HG03196 (cell line): ENCODE data around the gene RPP21.
A peak's percentile ranks its signal among the peaks of the same experiment; 100 is the strongest.

Experiments
- ATAC-seq: cut with Tn5 transposase; IDR thresholded peaks from one replicate; pipeline ENCODE4 v1.9.1; 2021; ENCODE audit not compliant: unreplicated experiment

The RPP21 gene

DNA sequence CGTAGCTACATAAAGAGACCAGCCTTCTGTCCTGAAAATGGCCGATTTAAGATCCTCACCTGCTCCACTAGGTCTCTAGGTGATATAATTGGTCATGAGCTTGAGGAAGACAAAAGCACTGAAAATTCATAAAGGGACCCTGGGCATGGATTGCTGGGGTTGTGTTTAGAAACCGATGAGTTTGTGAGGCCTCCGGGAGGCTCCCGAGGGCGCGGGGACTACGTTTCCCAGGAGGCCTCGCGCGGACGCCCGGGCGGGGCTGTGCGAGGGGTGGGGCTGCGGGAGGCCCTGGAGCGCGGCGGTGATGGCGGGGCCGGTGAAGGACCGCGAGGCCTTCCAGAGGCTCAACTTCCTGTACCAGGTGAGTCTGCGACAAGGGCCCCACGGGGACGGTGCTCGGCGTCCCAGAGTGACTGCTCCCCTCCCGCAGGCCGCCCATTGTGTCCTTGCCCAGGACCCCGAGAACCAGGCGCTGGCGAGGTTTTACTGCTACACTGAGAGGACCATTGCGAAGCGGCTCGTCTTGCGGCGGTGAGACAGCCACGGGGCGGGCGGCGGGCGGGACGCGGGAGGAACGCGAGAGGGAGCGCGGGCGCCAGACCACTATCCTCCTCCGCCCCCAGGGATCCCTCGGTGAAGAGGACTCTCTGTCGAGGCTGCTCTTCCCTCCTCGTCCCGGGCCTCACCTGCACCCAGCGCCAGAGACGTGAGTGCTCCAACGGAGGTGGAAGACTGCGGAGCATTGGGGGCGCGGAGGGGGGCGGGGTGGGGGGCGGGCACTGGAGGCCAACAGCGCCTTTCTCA is at the start of gene RPP21:
Gene RPP21 (plus strand): TSS at position 289 of the 804 bp plus-strand sequence. CDS start 16 bp downstream, at position 305.
- ATAC-seq, result peak; percentile 80

- no peak for ATAC-seq
Observed at GRCh38 chr6:30295837-30296236, 49.1 kb upstream of the RPP21 start.

- ATAC-seq, result no peak
Observed at GRCh38 chr6:30304002-30304401, 41.0 kb upstream of the RPP21 start.

DNA sequence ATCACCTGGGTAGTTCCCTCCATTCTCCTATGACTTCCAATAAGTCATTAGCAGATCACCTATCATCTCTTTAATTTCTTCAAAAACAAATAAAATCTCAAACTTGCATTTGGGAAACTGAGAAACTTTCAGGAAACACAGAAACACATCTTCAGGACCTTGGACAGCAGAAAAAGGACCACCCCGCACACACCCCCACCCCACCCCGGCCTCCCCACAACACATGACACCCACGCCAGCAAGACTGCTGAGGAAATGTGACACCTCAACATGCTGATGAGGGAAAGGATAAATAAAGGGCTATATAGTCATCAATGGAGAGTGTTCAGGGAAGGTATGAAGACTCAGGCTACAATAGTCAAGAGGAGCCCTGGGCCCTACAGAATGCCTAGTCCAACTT is 33.9 kb upstream of the RPP21 start:
- no peak for ATAC-seq

DNA sequence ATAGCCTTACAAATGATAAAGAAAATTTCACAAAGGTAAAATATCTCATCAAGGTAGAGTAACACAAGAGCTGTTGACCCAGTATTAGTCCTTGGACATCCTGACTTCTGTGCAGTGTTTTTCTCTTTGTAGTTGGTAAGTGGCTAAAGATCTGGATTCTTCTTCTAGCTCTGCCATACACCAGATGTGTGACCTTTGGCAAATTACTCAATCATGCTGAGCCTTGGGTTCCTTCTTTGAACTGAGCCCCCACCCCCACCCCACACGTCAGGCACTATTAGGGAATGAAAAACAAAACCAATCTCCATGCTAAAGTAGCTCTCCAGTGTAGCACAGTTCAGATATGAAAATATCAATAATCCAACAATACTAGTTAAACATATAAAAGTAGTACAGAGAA is 33.3 kb upstream of the RPP21 start:
- ATAC-seq, result no peak

GRCh38 chr6:30312266-30312665 is 32.7 kb upstream of the RPP21 start:
- ATAC-seq, result no peak

GRCh38 chr6:30312676-30313321 is 32.2 kb upstream of the RPP21 start:
- no peak for ATAC-seq

DNA sequence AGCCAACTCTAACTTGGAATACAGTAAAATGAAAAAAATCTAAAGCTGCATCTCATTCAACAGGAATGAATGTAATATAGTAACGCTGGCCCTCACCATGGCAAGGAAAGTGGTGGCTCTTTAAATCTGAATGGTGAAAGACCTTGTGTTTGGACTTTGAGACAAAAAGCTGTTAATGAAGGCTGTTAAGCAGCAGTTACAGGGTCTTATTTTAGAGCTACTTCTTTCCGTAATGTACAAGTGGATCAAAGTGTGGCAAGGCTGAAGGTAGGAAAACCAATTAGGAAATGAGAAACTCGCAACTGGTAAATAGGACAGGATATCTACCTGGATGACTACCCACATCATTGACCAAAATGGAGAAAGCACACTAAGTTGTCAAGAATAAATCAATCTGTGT is 29.8 kb upstream of the RPP21 start:
- ATAC-seq, result no peak

DNA sequence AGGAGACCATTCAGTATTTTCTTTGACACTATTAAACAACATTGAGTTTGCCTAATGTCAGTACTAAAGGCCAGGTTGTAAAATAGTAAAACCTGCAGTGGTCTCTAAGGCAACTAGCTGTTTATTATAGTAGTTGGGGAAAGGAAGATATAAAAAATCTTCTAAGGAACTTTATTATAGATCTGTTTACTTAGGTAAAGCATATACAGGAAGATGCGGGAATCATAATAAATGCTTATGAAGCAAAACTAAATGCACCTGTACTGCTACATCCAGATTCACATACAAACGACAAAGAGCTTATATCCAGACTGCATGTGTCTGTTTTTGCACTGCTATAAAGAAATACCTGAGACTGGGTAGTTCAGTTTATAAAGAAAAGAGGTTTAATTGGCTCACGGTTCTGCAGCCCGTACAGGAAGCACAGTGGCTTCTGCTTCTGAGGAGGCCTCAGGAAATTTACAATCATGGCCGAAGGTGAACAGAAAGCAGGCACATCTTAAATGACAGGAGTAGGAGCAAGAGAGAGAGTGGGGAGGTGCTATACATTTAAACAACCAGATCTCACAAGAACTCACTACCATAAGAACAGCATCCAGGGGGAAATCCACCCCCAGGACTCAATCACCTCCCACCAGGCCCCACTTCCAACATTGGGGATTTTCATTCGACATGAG is 26.9 kb upstream of the RPP21 start:
- ATAC-seq, result no peak

- no peak for ATAC-seq
Observed at GRCh38 chr6:30319146-30319835, 25.7 kb upstream of the RPP21 start.

GRCh38 chr6:30321692-30322388 is 23.1 kb upstream of the RPP21 start:
- no peak for ATAC-seq

GRCh38 chr6:30322527-30323501 is 22.1 kb upstream of the RPP21 start:
- ATAC-seq, result no peak

DNA sequence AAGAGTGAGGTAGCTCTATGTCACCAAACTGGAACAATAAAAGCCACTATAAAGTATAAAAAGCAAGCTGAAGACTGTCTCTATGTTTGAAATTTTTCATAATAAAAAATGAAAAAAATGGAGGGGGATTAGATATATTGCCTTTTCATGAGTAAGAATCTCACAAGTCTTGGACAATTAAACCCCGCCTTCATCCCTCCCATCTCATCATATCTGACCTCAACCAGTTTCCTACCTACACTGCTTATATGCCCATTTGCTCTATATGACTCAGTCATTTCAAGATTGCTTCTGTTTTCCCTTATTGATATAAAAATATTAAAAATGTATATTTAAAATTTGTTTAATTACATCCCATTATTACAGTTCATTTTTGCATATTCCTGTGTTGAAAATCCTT is 21.1 kb upstream of the RPP21 start:
- no peak for ATAC-seq

DNA sequence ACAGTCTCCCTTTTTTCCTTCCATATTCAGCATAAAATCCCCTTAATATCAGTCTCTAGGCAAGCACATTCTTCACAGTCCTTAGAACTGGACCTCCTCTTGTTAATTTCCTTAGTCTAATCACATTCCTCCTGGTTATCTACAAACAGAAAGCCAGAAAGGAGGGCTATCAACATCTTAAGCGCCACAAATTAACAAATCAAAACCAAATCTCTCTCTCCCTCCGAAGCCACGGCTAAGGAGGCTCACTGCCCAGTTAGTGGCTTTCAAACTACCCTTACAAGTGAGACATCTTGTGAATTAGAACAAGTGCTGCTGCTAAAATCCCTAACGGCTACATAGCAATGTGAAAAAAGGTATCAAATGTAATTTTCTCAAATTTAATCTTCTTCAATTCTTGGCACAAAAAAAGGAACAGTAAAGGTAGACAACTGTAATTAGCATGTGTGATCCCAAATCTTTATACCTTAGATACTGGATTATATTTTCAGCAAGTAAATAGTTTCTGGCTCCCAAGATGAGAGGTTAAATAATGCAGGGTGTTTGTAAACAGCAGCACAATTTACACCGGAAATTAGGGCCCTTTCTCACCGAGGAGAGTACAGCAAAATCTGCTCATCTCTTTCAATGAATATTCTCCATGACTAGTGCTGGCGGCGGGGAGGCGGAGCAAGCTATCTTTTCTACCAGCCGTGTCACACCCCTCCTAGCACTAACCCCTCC is 19.6 kb upstream of the RPP21 start:
- no peak for ATAC-seq

DNA sequence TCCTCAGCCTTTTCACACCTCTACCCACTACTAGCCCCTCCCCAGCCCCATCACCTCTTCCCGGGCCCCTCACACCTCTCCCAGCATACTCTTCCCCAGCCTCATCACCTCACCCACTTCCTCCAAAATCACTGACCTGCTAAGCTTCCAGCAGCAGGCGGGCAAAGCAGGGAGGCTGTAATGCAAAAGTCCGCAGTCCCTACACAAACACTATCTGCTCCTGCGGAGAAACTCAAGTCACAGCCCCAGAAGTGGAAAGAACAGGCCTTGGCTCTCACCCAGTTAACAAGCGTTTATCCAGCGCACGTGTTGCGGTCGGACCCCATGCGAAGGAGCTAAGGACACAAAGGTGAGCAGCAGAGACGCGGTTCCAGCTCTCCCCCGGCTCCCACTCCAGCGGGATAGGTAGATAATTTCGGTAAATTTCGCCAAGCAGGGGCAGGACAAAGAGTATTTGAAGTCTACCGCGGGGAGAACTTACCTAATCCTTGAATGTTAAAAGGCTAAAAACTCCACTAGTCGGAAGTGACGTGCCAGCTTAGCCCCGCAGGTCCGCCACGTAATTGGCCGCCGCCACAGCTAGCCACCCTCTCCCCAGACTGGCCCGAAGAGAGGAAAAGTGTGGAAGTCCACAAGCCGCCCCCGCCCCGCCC is 19.0 kb upstream of the RPP21 start:
- peak; percentile 38 for ATAC-seq

DNA sequence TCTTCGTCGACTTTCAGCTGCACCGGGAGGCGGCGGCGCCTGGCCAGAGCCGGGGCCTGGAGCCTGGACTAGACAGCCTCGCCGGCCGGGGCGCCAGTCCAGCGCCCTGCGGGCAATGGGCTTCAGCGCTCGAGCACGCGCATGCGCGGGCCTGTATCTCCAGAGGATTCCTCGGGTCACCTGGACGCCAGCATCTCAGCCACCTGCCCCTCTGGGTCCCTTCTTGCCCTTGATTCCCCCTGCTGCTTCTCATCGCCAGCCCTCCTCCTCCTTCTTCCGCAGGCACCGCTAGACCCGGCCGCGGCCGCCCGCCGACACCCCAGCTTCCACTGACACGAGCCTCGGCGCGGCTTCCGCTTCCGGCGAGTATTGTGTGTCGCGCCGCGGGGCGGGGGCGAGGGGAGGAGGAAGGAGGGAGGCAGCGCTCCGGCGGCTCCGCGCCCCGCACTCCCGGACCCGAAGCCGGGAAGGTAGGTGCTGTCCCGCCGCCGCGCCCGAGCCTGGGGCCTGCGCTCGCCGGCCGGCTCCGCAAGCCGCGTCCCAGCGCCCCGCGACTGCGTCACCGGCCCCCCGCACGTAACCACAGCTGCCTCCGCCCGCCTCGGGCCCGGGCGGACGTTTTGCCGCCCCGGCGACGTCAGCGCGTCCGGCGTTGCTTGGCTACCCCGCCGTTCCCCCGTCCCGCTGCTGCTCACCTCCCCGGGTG is 18.3 kb upstream of the RPP21 start, which contains the start of gene TRIM39:
Gene TRIM39 (plus strand): TSS at position 402 of the 706 bp plus-strand sequence. CDS start 2,391 bp downstream, outside the sequence.
- peak; percentile 71 for ATAC-seq

GRCh38 chr6:30327232-30327746 is 17.7 kb upstream of the RPP21 start:
- ATAC-seq, result no peak
